ENCODE data around the gene IKZF3.

GRCh38 chr17:39754161-39754957 lies 109.8 kb downstream of the IKZF3 start:
- peak; percentile 98 to 100 (median 100) for TF ChIP-seq CTCF (IDR thresholded peaks at IDR 0.05)
- peak; percentile 48 to 69 for TF ChIP-seq POLR2A (IDR thresholded peaks at IDR 0.05)
- TF ChIP-seq EP300 (IDR thresholded peaks at IDR 0.05) = peak; percentile 38 to 86
